Measurements from ENCODE around the gene MARF1. TPM values are rescaled to one million over a fixed set of nuclear protein-coding genes. Genes with fewer than 3 reads are reported as not detected.

The MARF1 gene
- total RNA-seq, 1 donor from 2014 or later = 16.7 TPM

GRCh38 chr16:15544405-15544804, 98.5 kb downstream of the MARF1 start:
- Histone ChIP-seq H3K27ac (ENCODE audit: low read depth, low read length) (no peak overlapping the region), H3K9me3 (ENCODE audit: control insufficient read depth in 3 of 3, low read length in 3 of 3) (no peaks in the 10 kb centered on the region), H3K27me3 (ENCODE audit: control insufficient read depth in 3 of 3, insufficient read depth in 3 of 3, low read length in 3 of 3) (no peaks in the 10 kb centered on the region), H3K9ac (ENCODE audit: low read depth in 1 of 3, low read length in 3 of 3) (no peak overlapping the region), H3K4me1 (ENCODE audit: control insufficient read depth in 3 of 3, insufficient read depth in 3 of 3, low read length in 3 of 3) (no peaks in the 10 kb centered on the region), H3K36me3 (ENCODE audit: control insufficient read depth in 3 of 3, insufficient read depth in 3 of 3, low read length in 3 of 3) (peaks cover 0 to 2% (median 0%) of the 10 kb centered on the region in 3 donors), H3K4me3 (ENCODE audit: low read length in 3 of 3) (no peak overlapping the region)

Other genes starting within 250 kb of the MARF1 start
- gene MPV17L, start 247.4 kb downstream of the MARF1 start, total RNA-seq = 3.1 TPM
- 7.8 TPM for gene BMERB1, start 208.6 kb downstream of the MARF1 start, total RNA-seq
- 12.5 TPM for gene NDE1, start 7.1 kb upstream of the MARF1 start, total RNA-seq
- 23.0 TPM for gene MYH11, start 213.9 kb upstream of the MARF1 start, total RNA-seq
- gene CEP20, start 245.4 kb upstream of the MARF1 start, total RNA-seq = 26.1 TPM

Measured in skeletal muscle tissue (tissue), 4 donors.